ENCODE results near the gene TMEM33. TPM values are rescaled to one million over a fixed set of nuclear protein-coding genes. Genes with fewer than 3 reads are reported as not detected.

The TMEM33 gene
- total RNA-seq, 3 donors from 2014 or later = 35.7 to 52.7 (median 42.0) TPM

- peak overlapping the region; percentile 80 to 81 for H3K27ac ChIP-seq
- TF ChIP-seq POLR2A (IDR thresholded peaks at IDR 0.05) (no peak), POLR2AphosphoS5 (IDR thresholded peaks at IDR 0.05) (no peak), CTCF (IDR thresholded peaks at IDR 0.05) (no peak)
- H3K4me1 ChIP-seq = peaks cover 0 to 10% of the 10 kb centered on the region in 2 donors
- peak overlapping the region; percentile 77 to 87 (median 83) for H3K4me3 ChIP-seq
- no peaks in the 10 kb centered on the region for H3K9me3 ChIP-seq
- H3K36me3 ChIP-seq = no peaks in the 10 kb centered on the region
- no peak for DNase-seq (ENCODE audit: low spot score in 2 of 2)
- intact Hi-C loops (cut with DNase I; ENCODE audit: low total_unique reads) = no loop called here
- no peaks in the 10 kb centered on the region for H3K27me3 ChIP-seq
These were observed 408 bp downstream of the TMEM33 start for GRCh38 chr4:41935652-41936021.

GRCh38 chr4:41939016-41939626 is 3.9 kb downstream of the TMEM33 start:
- H3K27ac ChIP-seq = peak overlapping the region in 1 of 2 donors; percentile 18
- no peak for TF ChIP-seq CTCF (IDR thresholded peaks at IDR 0.05)
- no peak for TF ChIP-seq POLR2A (IDR thresholded peaks at IDR 0.05)
- TF ChIP-seq POLR2AphosphoS5 (IDR thresholded peaks at IDR 0.05) = no peak
- no peaks in the 10 kb centered on the region for H3K27me3 ChIP-seq
- intact Hi-C loops (cut with DNase I; ENCODE audit: low total_unique reads) = no loop called here
- H3K36me3 ChIP-seq = no peaks in the 10 kb centered on the region
- H3K4me3 ChIP-seq = no peak overlapping the region
- no peak for DNase-seq (ENCODE audit: low spot score in 2 of 2)
- H3K9me3 ChIP-seq = no peaks in the 10 kb centered on the region
- peaks cover 0 to 10% of the 10 kb centered on the region in 2 donors for H3K4me1 ChIP-seq

GRCh38 chr4:41940834-41941233 is 5.6 kb downstream of the TMEM33 start:
- H3K27ac ChIP-seq = no peak overlapping the region
- no peak overlapping the region for H3K4me3 ChIP-seq
- TF ChIP-seq POLR2A (IDR thresholded peaks at IDR 0.05) (no peak), POLR2AphosphoS5 (IDR thresholded peaks at IDR 0.05) (no peak), CTCF (IDR thresholded peaks at IDR 0.05) (no peak)
- no peaks in the 10 kb centered on the region for H3K9me3 ChIP-seq
- intact Hi-C loops (cut with DNase I; ENCODE audit: low total_unique reads) = no loop called here
- no peaks in the 10 kb centered on the region for H3K36me3 ChIP-seq
- DNase-seq (ENCODE audit: low spot score in 2 of 2) = no peak
- no peaks in the 10 kb centered on the region for H3K27me3 ChIP-seq
- H3K4me1 ChIP-seq = peaks cover 0 to 9% of the 10 kb centered on the region in 2 donors

- Histone ChIP-seq H3K36me3 (no peaks in the 10 kb centered on the region), H3K27ac (no peak overlapping the region), H3K27me3 (no peaks in the 10 kb centered on the region), H3K4me3 (no peak overlapping the region), H3K9me3 (no peaks in the 10 kb centered on the region), H3K4me1 (no peaks in the 10 kb centered on the region)
- no peak for TF ChIP-seq POLR2A (IDR thresholded peaks at IDR 0.05)
- no peak for TF ChIP-seq CTCF (IDR thresholded peaks at IDR 0.05)
- TF ChIP-seq POLR2AphosphoS5 (IDR thresholded peaks at IDR 0.05) = no peak
- DNase-seq (ENCODE audit: low spot score in 2 of 2) = no peak
- intact Hi-C loops (cut with DNase I; ENCODE audit: low total_unique reads) = no loop called here
These were observed 8.3 kb downstream of the TMEM33 start for GRCh38 chr4:41943506-41943905.

GRCh38 chr4:41944089-41944488 is 8.9 kb downstream of the TMEM33 start:
- no peak for DNase-seq (ENCODE audit: low spot score in 2 of 2)
- Histone ChIP-seq H3K27me3 (no peaks in the 10 kb centered on the region), H3K36me3 (no peaks in the 10 kb centered on the region), H3K9me3 (no peaks in the 10 kb centered on the region), H3K27ac (no peak overlapping the region), H3K4me1 (no peaks in the 10 kb centered on the region), H3K4me3 (no peak overlapping the region)
- no peak for TF ChIP-seq CTCF (IDR thresholded peaks at IDR 0.05)
- TF ChIP-seq POLR2A (IDR thresholded peaks at IDR 0.05) = no peak
- no peak for TF ChIP-seq POLR2AphosphoS5 (IDR thresholded peaks at IDR 0.05)
- intact Hi-C loops (cut with DNase I; ENCODE audit: low total_unique reads) = no loop called here
